ENCODE data around the gene ZDHHC16. TPM values are rescaled to one million over a fixed set of nuclear protein-coding genes. Genes with fewer than 3 reads are reported as not detected.

Gene ZDHHC16
- total and polyA plus RNA-seq, 10 of the 15 experiments (the other 5 are each of a cell fraction or from before 2014, with no cell fraction given) = 16.8 to 63.1 (median 29.8) TPM

GRCh38 chr10:97411406-97411805 is 34.6 kb upstream of the ZDHHC16 start (continued):
- TF ChIP-seq, protein P1, sequence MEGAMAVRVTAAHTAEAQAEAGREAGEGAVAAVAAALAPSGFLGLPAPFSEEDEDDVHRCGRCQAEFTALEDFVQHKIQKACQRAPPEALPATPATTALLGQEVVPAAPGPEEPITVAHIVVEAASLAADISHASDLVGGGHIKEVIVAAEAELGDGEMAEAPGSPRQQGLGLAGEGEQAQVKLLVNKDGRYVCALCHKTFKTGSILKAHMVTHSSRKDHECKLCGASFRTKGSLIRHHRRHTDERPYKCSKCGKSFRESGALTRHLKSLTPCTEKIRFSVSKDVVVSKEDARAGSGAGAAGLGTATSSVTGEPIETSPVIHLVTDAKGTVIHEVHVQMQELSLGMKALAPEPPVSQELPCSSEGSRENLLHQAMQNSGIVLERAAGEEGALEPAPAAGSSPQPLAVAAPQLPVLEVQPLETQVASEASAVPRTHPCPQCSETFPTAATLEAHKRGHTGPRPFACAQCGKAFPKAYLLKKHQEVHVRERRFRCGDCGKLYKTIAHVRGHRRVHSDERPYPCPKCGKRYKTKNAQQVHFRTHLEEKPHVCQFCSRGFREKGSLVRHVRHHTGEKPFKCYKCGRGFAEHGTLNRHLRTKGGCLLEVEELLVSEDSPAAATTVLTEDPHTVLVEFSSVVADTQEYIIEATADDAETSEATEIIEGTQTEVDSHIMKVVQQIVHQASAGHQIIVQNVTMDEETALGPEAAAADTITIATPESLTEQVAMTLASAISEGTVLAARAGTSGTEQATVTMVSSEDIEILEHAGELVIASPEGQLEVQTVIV (IDR thresholded peaks at IDR 0.05; ENCODE audit: borderline replicate concordance, partially characterized antibody) = no peak
- TF ChIP-seq SPI1 (IDR thresholded peaks at IDR 0.05; ENCODE audit: borderline replicate concordance, insufficient read depth, low read depth, low read length) (no peak), ASH2L (IDR thresholded peaks at IDR 0.05; ENCODE audit: borderline replicate concordance, low read depth) (no peak), NBN (IDR thresholded peaks at IDR 0.05) (no peak), FOS (IDR thresholded peaks at IDR 0.05; ENCODE audit: borderline replicate concordance, extremely low read depth, insufficient read length) (no peak)

DNA sequence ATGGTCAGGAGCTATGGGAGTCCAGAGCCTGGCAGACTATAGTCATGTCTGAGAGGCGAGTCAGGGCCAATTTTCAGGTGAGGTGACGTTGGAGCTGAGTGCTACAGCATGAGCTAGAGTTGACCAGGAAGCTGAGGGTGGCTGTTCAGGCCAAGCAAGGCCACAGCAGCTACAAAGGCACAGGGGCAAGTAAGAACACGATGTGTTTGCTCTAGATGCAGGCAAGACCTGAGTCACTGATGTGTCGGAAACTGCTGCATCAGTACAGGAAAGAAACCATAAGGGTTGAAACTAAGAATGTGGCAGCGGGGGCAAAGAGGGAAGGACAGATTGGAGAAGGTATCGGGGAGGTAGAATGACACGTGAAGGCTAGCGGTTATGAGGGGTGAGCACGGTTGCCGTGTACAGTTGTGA is 33.1 kb upstream of the ZDHHC16 start:
- CTCF ChIA-PET = interaction anchor here (0.8 to 2.7 kb wide), 4 partner anchors 15 to 141 kb away, joined by 3 to 12 read pairs (median 4); no protein-coding TSS in a partner anchor
- no TSS peak for BruUV-seq (replicated peaks)
- H3K27ac ChIP-seq (ENCODE audit: control insufficient read depth, insufficient read depth) = peak overlapping the region; percentile 20; the same call in 1 of the 2 replicates
- H3K9me3 ChIP-seq (replicated peaks; ENCODE audit: control insufficient read depth, insufficient read depth, low read length) = no peaks in the 10 kb centered on the region
- H3K4me2 ChIP-seq (ENCODE audit: control insufficient read depth, insufficient read depth) = 0 out of 2 replicates have a peak overlapping the region, but pooled peaks have one; percentile 9
- no peaks in the 10 kb centered on the region for H4K20me1 ChIP-seq (ENCODE audit: control insufficient read depth, insufficient read depth)
- SMC1A ChIA-PET (ENCODE audit: uncharacterized antibody, unreplicated experiment) = interaction anchor here (1.1 to 3.2 kb wide), 4 partner anchors 10 to 32 kb away, joined by 5 to 9 read pairs (median 6); partner anchors contain the start of gene RRP12
- H2AFZ ChIP-seq (ENCODE audit: control insufficient read depth, low read depth, low read length) = no peak overlapping the region
- no peak overlapping the region for H3K9ac ChIP-seq (ENCODE audit: control insufficient read depth, insufficient read depth, low read length)
- H3K79me2 ChIP-seq (ENCODE audit: control insufficient read depth, insufficient read depth, low read length) = no peaks in the 10 kb centered on the region
- H3K4me3 ChIP-seq = no peak overlapping the region
- DNase-seq (ENCODE audit: low read depth, low spot score) (no peak), FAIRE-seq (no peak), ATAC-seq (peak; percentile 66)
- RAD21 ChIA-PET (ENCODE audit: unreplicated experiment) = interaction anchor here (0.6 to 1.2 kb wide), 3 partner anchors 9 to 15 kb away, joined by 3 read pairs; no protein-coding TSS in a partner anchor
- peaks cover 3% of the 10 kb centered on the region; the same call in 1 of the 2 replicates for H3K4me1 ChIP-seq (ENCODE audit: control insufficient read depth, insufficient read depth, low read length)
- H3K27me3 ChIP-seq (replicated peaks in 1 of 2; ENCODE audit: control insufficient read depth in 2 of 2, insufficient read depth in 2 of 2, low read length in 1 of 2) = no peaks in the 10 kb centered on the region
- TF ChIP-seq IKZF2 (IDR thresholded peaks at IDR 0.05) = peak in 1 of 2 experiments; percentile 14; a peak in 1 of 4 replicates
- TF ChIP-seq, protein P2, sequence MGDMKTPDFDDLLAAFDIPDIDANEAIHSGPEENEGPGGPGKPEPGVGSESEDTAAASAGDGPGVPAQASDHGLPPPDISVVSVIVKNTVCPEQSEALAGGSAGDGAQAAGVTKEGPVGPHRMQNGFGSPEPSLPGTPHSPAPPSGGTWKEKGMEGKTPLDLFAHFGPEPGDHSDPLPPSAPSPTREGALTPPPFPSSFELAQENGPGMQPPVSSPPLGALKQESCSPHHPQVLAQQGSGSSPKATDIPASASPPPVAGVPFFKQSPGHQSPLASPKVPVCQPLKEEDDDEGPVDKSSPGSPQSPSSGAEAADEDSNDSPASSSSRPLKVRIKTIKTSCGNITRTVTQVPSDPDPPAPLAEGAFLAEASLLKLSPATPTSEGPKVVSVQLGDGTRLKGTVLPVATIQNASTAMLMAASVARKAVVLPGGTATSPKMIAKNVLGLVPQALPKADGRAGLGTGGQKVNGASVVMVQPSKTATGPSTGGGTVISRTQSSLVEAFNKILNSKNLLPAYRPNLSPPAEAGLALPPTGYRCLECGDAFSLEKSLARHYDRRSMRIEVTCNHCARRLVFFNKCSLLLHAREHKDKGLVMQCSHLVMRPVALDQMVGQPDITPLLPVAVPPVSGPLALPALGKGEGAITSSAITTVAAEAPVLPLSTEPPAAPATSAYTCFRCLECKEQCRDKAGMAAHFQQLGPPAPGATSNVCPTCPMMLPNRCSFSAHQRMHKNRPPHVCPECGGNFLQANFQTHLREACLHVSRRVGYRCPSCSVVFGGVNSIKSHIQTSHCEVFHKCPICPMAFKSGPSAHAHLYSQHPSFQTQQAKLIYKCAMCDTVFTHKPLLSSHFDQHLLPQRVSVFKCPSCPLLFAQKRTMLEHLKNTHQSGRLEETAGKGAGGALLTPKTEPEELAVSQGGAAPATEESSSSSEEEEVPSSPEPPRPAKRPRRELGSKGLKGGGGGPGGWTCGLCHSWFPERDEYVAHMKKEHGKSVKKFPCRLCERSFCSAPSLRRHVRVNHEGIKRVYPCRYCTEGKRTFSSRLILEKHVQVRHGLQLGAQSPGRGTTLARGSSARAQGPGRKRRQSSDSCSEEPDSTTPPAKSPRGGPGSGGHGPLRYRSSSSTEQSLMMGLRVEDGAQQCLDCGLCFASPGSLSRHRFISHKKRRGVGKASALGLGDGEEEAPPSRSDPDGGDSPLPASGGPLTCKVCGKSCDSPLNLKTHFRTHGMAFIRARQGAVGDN (IDR thresholded peaks at IDR 0.05) = no peak
- peak; percentile 35; the same call in 1 of the 2 replicates for TF ChIP-seq BACH1 (IDR thresholded peaks at IDR 0.05; ENCODE audit: borderline replicate concordance)
- peak; percentile 25; the same call in 1 of the 2 replicates for TF ChIP-seq RUNX3 (IDR thresholded peaks at IDR 0.05; ENCODE audit: low read length)
- TF ChIP-seq ZBTB33 (IDR thresholded peaks at IDR 0.05) = peak; percentile 67; the same call in 1 of the 2 replicates
- POLR2A ChIA-PET = interaction anchor here (0.5 to 2.1 kb wide), 3 partner anchors 10 to 17 kb away, joined by 3 to 9 read pairs (median 3); no protein-coding TSS in a partner anchor
- intact Hi-C loops (cut with micrococcal nuclease; ENCODE audit: unreplicated experiment) = no loop called here
- in situ Hi-C loops (cut with MboI) = no loop called here
- WGBS (ENCODE audit: insufficient coverage, insufficient replicate concordance, low lambda C conversion rate, missing lambda C conversion rate) = 11% methylated on average over 10 of the region's 10 CpGs
- H3K36me3 ChIP-seq (ENCODE audit: control insufficient read depth in 2 of 2, insufficient read depth in 2 of 2, low read length in 1 of 2) = no peaks in the 10 kb centered on the region

All from GM12878 (cell line).